Skeletal muscle satellite cell (primary cell): ENCODE results near the gene PALM.

Source experiments
- H3K27me3 ChIP-seq: 2 replicates; pipeline ENCODE4 v1.7.0; 2013; ENCODE audit warnings: low read length; ENCODE audit not compliant: control insufficient read depth, insufficient read depth
- H3K36me3 ChIP-seq: 2 replicates; pipeline ENCODE4 v1.7.0; 2013; ENCODE audit warnings: mild to moderate bottlenecking, control low read depth, low read length; ENCODE audit not compliant: insufficient read depth
- H3K4me1 ChIP-seq: 2 replicates; pipeline ENCODE4 v1.7.0; 2013; ENCODE audit warnings: low read length; ENCODE audit not compliant: control insufficient read depth, insufficient read depth
- H3K4me2 ChIP-seq: 2 replicates; pipeline ENCODE4 v1.7.0; 2013; ENCODE audit warnings: mild to moderate bottlenecking, low read length
- H3K4me3 ChIP-seq: 2 replicates; pipeline ENCODE4 v1.7.0; 2013; ENCODE audit warnings: low read length
- H3K9ac ChIP-seq: 2 replicates; pipeline ENCODE4 v1.7.0; 2013; ENCODE audit warnings: mild to moderate bottlenecking, low read depth, low read length, moderate library complexity
- H3K9me3 ChIP-seq: replicated peaks from 2 replicates; pipeline ENCODE4 v1.7.0; 2013; ENCODE audit warnings: mild to moderate bottlenecking, control low read depth, low read length

PALM gene

DNA sequence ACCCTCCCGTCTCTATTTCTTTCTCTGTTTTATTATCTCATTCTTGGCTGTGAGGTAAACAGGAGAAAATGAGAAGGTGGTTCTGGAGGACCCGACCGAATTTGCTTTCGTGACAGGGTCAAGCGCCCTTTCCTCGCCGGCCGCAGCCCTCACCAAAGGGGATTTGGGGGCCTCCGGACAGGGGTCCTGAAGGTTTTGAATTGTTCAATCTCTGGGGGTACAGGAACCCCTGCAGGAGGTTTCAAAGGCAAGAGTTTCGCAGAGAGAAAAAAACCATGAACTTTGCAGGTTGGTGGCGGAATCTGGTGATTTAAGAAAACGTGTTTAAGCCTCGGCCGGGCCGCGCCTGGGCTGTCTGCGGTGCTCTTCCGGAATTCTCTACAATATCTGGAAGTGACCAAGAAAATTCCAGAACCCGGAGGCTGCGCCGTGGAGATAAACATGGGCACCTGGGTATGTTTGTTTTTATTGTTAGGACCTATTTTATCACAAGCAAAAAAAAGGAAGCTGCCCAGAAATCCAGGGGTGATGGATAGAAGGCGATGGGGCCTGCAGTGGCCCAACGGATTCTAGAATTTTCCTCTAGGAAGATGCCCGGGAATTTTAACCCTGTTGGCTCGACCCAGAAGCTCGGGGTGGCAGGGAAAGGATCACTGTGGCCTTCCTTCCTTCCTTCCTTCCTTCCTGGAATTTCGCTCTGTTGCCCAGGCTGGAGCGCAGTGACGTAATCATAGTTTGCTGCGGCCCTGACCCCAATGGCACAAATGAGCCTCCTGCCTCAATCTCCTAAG is 74.3 kb downstream of the PALM start:
- Histone ChIP-seq H3K4me3 (peak overlapping the region; percentile 63), H3K36me3 (no peaks in the 10 kb centered on the region), H3K4me1 (peaks cover 27% of the 10 kb centered on the region), H3K4me2 (peak overlapping the region; percentile 79), H3K9me3 (no peaks in the 10 kb centered on the region), H3K9ac (peak overlapping the region; percentile 47), H3K27me3 (no peaks in the 10 kb centered on the region)

DNA sequence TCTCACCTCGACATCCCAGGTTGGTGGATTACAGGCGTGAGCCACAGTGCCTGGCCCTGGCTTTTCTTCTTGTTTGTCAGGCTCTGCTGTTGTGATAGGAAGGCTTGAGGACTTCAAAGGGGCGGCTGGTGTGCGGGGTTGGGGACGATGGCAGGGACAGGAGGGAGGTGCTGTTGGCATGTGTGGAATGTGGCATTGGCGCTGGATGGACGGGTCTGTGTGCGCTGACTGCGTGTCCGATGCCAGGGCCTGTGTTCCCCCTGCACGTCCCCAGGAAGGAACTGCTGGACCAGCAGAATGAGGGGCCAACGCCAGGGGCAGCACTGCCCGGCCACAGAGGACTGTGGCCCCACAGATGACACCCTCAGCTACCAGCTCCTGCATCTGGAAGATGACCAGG is 75.8 kb downstream of the PALM start:
- H3K4me3 ChIP-seq: no peak overlapping the region
- no peaks in the 10 kb centered on the region for H3K36me3 ChIP-seq
- no peak overlapping the region for H3K4me2 ChIP-seq
- no peak overlapping the region for H3K9ac ChIP-seq
- no peaks in the 10 kb centered on the region for H3K9me3 ChIP-seq
- no peaks in the 10 kb centered on the region for H3K27me3 ChIP-seq
- peaks cover 23% of the 10 kb centered on the region for H3K4me1 ChIP-seq

DNA sequence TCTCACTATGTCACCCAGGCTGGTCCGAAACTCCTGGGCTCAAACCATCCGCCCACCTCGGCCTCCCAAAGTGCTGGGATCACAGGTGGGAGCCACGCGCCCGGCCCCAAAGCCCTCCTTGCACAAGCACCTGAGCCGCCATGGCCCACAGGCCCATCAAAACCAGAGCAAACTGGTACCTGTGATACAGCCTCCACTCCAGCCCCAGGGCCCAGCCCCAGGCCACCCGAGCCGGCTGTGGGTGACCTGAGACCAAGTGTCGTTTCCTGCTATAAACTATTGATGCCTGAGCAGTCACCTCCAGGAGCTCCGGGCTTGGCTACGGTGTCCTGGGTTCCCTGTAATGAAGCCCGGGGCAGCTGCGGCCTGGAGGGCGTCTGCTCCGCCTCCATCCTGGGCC is 78.8 kb downstream of the PALM start:
- Histone ChIP-seq H3K27me3 (no peaks in the 10 kb centered on the region), H3K9me3 (no peaks in the 10 kb centered on the region), H3K36me3 (no peaks in the 10 kb centered on the region), H3K4me2 (no peak overlapping the region), H3K4me1 (peaks cover 16% of the 10 kb centered on the region), H3K4me3 (no peak overlapping the region), H3K9ac (no peak overlapping the region)

DNA sequence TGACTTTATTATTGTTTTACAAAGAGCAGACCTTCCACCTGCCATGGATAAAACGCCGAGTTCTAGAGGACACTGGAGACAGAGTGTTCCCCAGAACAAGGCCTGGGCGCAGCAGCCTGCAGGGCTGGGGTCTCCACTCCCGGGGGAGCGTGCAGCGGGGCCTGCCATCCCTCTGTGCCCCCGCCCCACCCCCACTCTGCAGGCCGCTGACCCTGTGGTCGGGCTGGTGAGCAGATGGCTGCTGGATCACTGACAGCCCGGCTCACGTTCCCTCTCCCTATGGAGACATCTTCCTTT is 79.9 kb downstream of the PALM start:
- Histone ChIP-seq H3K4me3 (no peak overlapping the region), H3K27me3 (no peaks in the 10 kb centered on the region)

DNA sequence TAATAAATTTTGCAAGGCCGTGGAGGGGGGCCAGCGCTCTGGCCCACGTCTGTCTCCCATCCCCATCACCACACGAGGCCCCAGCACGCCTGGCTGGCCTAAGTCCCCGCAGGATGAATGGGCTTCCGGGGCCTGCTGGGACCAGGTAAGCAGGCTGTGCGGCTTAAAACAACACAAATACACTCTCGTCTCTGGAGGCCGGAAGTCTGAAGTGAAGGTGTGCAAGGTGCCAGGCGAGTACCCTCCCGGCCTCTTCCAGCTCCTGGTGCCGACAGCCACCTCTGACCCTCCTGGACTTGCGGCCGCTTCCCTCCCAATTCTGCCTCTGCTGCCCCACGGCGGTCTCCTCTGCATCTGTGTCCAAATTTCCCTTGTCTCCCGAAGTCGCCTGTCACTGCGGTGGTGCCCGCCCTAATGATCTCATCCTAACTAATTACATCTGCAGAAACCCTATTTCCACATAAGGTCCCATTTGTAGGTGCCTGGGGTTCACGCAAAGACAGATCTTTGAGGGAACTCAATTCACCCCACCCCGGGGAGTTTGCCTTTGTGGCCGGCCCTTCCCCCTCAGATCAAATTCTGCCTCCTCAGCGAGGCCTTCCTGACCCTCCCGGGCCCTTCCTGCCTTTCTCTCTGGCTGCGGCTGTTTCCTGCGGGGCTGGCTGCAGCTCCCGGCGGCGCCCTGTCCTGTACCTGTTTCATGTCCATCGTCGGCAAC is 80.4 kb downstream of the PALM start:
- Histone ChIP-seq H3K9me3 (no peaks in the 10 kb centered on the region), H3K9ac (no peak overlapping the region), H3K4me3 (no peak overlapping the region), H3K36me3 (no peaks in the 10 kb centered on the region), H3K27me3 (no peaks in the 10 kb centered on the region), H3K4me1 (peaks cover 8% of the 10 kb centered on the region), H3K4me2 (no peak overlapping the region)

More for the DNA sequence above, 79.9 kb downstream of the PALM start:
- H3K36me3 ChIP-seq: no peaks in the 10 kb centered on the region
- no peak overlapping the region for H3K9ac ChIP-seq
- no peak overlapping the region for H3K4me2 ChIP-seq
- H3K9me3 ChIP-seq: no peaks in the 10 kb centered on the region
- peaks cover 8% of the 10 kb centered on the region for H3K4me1 ChIP-seq

DNA sequence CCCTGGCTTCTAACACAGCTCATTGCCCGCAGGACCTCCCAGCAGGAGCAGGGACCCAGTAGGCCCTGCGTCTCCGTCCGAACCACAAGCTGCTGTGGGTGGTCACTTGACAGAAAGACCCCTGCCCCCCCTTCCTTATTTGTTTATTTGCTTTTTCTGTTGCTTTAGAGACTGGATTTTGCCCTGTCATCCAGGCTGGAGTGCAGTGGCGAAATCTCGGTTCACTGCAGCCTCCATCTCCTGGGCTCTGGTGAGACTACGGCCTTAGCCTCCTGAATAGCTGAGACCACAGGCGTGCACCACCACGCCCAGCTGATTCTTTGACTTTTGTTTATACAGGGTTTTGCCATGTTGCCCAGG is 80.9 kb downstream of the PALM start:
- Histone ChIP-seq H3K4me2 (no peak overlapping the region), H3K9ac (no peak overlapping the region), H3K4me1 (peaks cover 8% of the 10 kb centered on the region), H3K9me3 (no peaks in the 10 kb centered on the region), H3K27me3 (no peaks in the 10 kb centered on the region), H3K36me3 (no peaks in the 10 kb centered on the region), H3K4me3 (no peak overlapping the region)

DNA sequence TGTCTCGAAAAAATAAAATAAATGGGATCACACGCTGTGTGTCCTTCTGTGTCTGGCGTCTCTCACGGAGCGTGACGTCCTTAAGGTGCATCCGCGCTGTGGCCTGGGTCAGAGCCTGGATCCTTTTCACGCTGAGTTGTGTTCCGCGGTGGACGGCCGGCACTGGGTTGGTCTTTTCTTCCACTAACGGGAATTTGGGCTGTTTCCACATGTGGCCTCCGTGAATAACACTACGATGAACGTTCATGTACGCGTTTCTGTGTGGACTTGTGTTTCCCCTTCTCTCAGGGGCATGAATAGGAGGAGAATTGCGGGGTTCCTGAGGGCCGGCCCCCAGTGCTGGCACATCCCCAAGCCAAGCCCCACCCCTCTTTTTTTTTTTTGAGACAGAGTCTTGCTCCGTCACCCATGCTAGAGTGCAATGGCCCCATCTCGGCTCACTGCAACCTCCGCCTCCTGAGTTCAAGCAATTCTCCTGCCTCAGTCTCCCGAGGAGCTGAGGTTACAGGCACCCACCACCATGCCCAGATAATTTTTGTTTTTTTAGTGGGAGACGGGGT is 82.4 kb downstream of the PALM start:
- H3K9me3 ChIP-seq: no peaks in the 10 kb centered on the region
- H3K36me3 ChIP-seq: no peaks in the 10 kb centered on the region
- H3K4me2 ChIP-seq: no peak overlapping the region
- no peak overlapping the region for H3K4me3 ChIP-seq
- peaks cover 18% of the 10 kb centered on the region for H3K4me1 ChIP-seq
- no peaks in the 10 kb centered on the region for H3K27me3 ChIP-seq
- no peak overlapping the region for H3K9ac ChIP-seq

DNA sequence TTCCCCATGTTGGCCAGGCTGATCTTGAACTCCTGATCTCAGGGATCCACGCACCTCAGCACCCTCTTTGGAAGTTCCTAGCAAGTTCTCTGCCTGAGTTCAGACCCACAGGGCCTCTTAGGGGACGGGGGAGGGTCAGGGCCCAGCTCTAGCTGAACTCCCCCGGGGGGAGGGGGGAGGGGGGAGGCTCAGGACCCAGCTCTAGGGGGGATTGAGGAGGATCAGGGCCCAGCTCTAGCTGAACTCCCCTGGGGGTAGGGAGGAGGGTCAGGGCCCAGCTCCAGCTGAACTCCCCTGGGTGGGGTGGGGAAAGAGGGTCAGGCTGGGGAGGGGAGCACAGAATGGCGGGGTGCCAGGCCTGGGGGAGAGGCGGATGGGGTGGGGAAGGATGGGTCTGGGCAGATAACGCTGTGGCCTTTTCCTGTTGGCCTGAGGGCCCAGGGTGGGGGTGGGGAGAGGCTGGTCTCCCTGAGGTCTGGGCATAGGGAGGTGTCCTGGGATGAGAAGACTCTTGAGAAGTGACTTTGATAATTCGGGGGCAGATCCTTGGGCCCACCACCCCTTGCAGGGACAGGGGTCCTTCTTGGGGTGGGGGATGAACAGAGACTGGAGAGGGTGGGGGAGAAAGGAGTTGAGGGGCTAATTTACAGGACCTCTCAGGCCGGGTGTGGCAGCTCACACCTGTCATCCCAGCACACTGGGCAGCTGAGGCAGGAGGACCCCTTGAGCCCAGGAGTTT is 83.0 kb downstream of the PALM start:
- Histone ChIP-seq H3K4me1 (peaks cover 22% of the 10 kb centered on the region), H3K4me2 (no peak overlapping the region), H3K9ac (no peak overlapping the region), H3K4me3 (no peak overlapping the region), H3K27me3 (no peaks in the 10 kb centered on the region), H3K36me3 (no peaks in the 10 kb centered on the region), H3K9me3 (no peaks in the 10 kb centered on the region)

DNA sequence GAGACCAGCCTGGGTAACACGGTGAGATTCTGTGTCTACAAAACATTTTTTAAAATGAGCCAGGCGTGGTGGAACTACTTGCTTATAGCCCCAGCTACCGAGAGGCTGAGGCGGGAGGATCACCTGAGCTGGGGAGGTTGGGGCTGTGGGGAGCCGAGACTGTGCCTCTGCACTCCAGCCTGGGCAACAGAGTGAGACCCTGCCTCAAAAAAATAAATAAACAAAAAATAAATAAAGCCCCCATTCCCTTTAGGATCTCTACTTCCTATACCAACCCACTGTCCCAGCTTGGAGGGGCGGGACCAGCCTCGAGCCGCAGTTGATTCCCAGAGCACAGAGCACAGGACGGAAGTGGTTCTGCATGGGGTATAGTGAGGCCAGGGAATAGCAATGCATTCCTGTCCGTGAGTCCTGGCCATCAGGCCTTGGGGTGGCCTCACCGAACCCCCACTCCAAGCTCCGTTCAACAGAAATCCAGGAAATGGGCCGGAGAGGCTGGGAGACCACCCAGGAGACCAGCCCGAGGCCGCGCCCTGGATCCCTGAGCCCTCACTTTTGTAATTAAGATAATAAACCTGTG is 83.7 kb downstream of the PALM start:
- Histone ChIP-seq H3K36me3 (no peaks in the 10 kb centered on the region), H3K4me3 (no peak overlapping the region), H3K27me3 (no peaks in the 10 kb centered on the region), H3K9ac (no peak overlapping the region), H3K4me2 (no peak overlapping the region), H3K4me1 (peaks cover 22% of the 10 kb centered on the region), H3K9me3 (no peaks in the 10 kb centered on the region)

DNA sequence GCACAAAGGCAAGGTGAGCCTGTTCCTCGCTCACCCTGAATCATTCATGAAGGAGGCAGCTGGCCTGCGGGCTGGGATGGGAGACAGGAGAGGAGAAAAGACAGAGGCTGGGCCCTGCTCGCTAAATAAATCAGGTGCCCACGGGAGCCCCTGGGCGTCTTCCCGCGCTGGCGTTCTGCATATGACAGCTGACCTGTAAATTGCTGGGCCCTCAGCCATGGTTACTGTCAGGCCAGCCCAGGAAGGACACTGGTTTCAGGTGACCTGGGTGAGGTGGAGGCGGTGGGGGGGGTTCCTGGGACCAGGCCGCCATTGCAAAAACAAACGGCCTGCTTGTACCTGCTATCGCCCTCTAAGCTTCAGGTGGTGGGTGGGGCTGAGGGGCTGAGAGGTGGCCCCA is 85.1 kb downstream of the PALM start:
- peaks cover 22% of the 10 kb centered on the region for H3K4me1 ChIP-seq
- no peak overlapping the region for H3K4me3 ChIP-seq
- no peaks in the 10 kb centered on the region for H3K27me3 ChIP-seq
- no peak overlapping the region for H3K9ac ChIP-seq
- H3K4me2 ChIP-seq: no peak overlapping the region
- H3K9me3 ChIP-seq: no peaks in the 10 kb centered on the region
- peaks cover 7% of the 10 kb centered on the region for H3K36me3 ChIP-seq

DNA sequence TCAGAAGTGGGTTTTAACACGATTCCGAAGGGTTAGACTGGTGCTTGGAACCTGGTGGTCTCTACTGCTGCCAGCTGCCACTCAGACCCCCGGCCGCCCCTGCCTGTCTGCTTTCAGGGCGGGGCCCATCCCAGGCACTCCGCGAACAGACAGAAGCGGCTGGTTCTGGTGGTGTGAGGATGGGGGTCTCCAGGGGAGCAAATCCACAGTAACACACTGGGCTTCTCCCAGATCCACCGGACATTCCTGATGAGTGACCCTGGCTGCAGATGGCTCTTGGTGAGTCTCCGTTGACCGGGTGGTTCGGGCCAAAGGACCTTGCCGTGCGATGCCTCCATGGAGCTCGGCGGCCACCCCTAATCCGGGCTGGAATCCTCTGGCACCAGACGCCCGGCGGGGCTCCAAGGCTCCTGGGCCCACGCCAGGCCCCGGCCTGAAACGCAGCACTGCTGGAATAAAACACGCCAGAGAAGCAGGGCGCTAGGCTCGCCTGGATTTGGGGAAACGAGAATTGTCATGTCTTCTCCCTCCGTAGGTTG is 86.4 kb downstream of the PALM start:
- Histone ChIP-seq H3K27me3 (no peaks in the 10 kb centered on the region), H3K9ac (peak overlapping the region; percentile 10), H3K4me2 (no peak overlapping the region), H3K4me3 (no peak overlapping the region), H3K4me1 (peaks cover 24% of the 10 kb centered on the region), H3K36me3 (peaks cover 20% of the 10 kb centered on the region), H3K9me3 (no peaks in the 10 kb centered on the region)
